ENCODE data around the gene AMOTL1.

AMOTL1 gene

GRCh38 chr11:94856443-94856842 lies 88.3 kb downstream of the AMOTL1 start:
- TF ChIP-seq GABPA (IDR thresholded peaks at IDR 0.05; ENCODE audit: low read depth) (no peak), POLR2AphosphoS5 (IDR thresholded peaks at IDR 0.05; ENCODE audit: low read depth) (no peak), CTCF (IDR thresholded peaks at IDR 0.05; ENCODE audit: insufficient read depth, low read length) (no peak), SPI1 (IDR thresholded peaks at IDR 0.05; ENCODE audit: borderline replicate concordance, low read depth) (no peak), REST (IDR thresholded peaks at IDR 0.05; ENCODE audit: insufficient replicate concordance, low read depth) (no peak)
- H3K4me3 ChIP-seq (replicated peaks; ENCODE audit: insufficient read depth, low read length): no peak overlapping the region
- H3K27me3 ChIP-seq (ENCODE audit: insufficient read depth, poor library complexity, severe bottlenecking): peaks cover 4% of the 10 kb centered on the region
- DNase-seq (ENCODE audit: low read depth in 1 of 2, low spot score in 1 of 2): no peak
- H3K27ac ChIP-seq (replicated peaks): no peak overlapping the region

- no peak overlapping the region for H3K27ac ChIP-seq (replicated peaks)
- DNase-seq (ENCODE audit: low read depth in 1 of 2, low spot score in 1 of 2): no peak
- no peak overlapping the region for H3K4me3 ChIP-seq (replicated peaks; ENCODE audit: insufficient read depth, low read length)
- peaks cover 4% of the 10 kb centered on the region for H3K27me3 ChIP-seq (ENCODE audit: insufficient read depth, poor library complexity, severe bottlenecking)
- no peak for TF ChIP-seq CTCF (IDR thresholded peaks at IDR 0.05; ENCODE audit: insufficient read depth, low read length)
- TF ChIP-seq SPI1 (IDR thresholded peaks at IDR 0.05; ENCODE audit: borderline replicate concordance, low read depth): no peak
- no peak for TF ChIP-seq POLR2AphosphoS5 (IDR thresholded peaks at IDR 0.05; ENCODE audit: low read depth)
- TF ChIP-seq REST (IDR thresholded peaks at IDR 0.05; ENCODE audit: insufficient replicate concordance, low read depth): no peak
- no peak for TF ChIP-seq GABPA (IDR thresholded peaks at IDR 0.05; ENCODE audit: low read depth)
These were observed 89.2 kb downstream of the AMOTL1 start for GRCh38 chr11:94857337-94857736.

GRCh38 chr11:94858012-94858705 lies 90.0 kb downstream of the AMOTL1 start:
- Histone ChIP-seq H3K27me3 (ENCODE audit: insufficient read depth, poor library complexity, severe bottlenecking) (peaks cover 4% of the 10 kb centered on the region), H3K4me3 (replicated peaks; ENCODE audit: insufficient read depth, low read length) (no peak overlapping the region), H3K27ac (replicated peaks) (no peak overlapping the region)
- no peak for TF ChIP-seq SPI1 (IDR thresholded peaks at IDR 0.05; ENCODE audit: borderline replicate concordance, low read depth)
- TF ChIP-seq POLR2AphosphoS5 (IDR thresholded peaks at IDR 0.05; ENCODE audit: low read depth): no peak
- no peak for TF ChIP-seq CTCF (IDR thresholded peaks at IDR 0.05; ENCODE audit: insufficient read depth, low read length)
- no peak for TF ChIP-seq GABPA (IDR thresholded peaks at IDR 0.05; ENCODE audit: low read depth)
- TF ChIP-seq REST (IDR thresholded peaks at IDR 0.05; ENCODE audit: insufficient replicate concordance, low read depth): no peak
- DNase-seq (ENCODE audit: low read depth in 1 of 2, low spot score in 1 of 2): no peak
